HCT116 (cell line): ENCODE data around the gene TPRG1L. TPM values are rescaled to one million over a fixed set of nuclear protein-coding genes. Genes with fewer than 3 reads are reported as not detected.

Experiments used
- ATAC-seq: fragments of 200-7000 bp; cut with Tn5 transposase; 2 replicates; pipeline ENCODE4 v1.9.1; 2020; ENCODE audit warnings: mild to moderate bottlenecking, moderate library complexity
- BruUV-seq: library from RNA; stranded (reverse); fragments of 400-500 nt; replicated peaks from 2 replicates; lab custom pipeline; 2021; lab: Mats Ljungman, UMichigan
- CTCF ChIA-PET: fragments of 300-600 bp; sonication (Branson Sonifier 250); formaldehyde crosslinking; loops from one replicate; lab custom pipeline; 2021; ENCODE audit warnings: antibody characterized with exemption; lab: Charles Lee
- POLR2A ChIA-PET: fragments of 300-600, 350-600 bp; sonication (Branson Sonifier 250); formaldehyde crosslinking; loops from one replicate; lab custom pipeline; 2021; ENCODE audit warnings: antibody characterized with exemption; lab: Charles Lee
- RAD21 ChIA-PET, 2 experiments: fragments of 300-600 bp; sonication (Branson Sonifier 250); formaldehyde crosslinking; loops; one replicate each; lab custom pipeline; 2023; ENCODE audit warnings: low total read pairs in 2 of 2; ENCODE audit not compliant: uncharacterized antibody in 2 of 2, unreplicated experiment in 2 of 2, low non-redundant PET in 1 of 2; lab: Charles Lee
- DNase-seq: peaks from one replicate; pipeline ENCODE4 v3.0.0-alpha.2; 2010; ENCODE audit warnings: low read depth, low spot score
- H2AFZ ChIP-seq: fragments of 200-600 bp; shearing (Covaris generic), sonication (generic); 2 replicates; pipeline ENCODE4 v1.6.1; 2017; ENCODE audit warnings: low read depth, mixed run types, mixed read lengths, antibody characterized with exemption, low read length; ENCODE audit not compliant: poor library complexity, severe bottlenecking
- H3K27ac ChIP-seq: 2 replicates; pipeline ENCODE4 v1.5.1; 2012; ENCODE audit warnings: low read depth, low read length
- H3K27me3 ChIP-seq: fragments of 200-600 bp; sonication (generic); 2 replicates; pipeline ENCODE4 v1.6.1; 2016; ENCODE audit warnings: mixed run types, low read length, mixed read lengths; ENCODE audit not compliant: insufficient read depth
- H3K36me3 ChIP-seq, 2 experiments: fragments of 200-500 bp in 1 of 2; fragments of 200-600 bp in 1 of 2; sonication (Bioruptor generic) in 1 of 2; sonication (generic) in 1 of 2; 2 replicates each; pipeline versions ENCODE4 v1.5.1 to v1.6.1; 2014 to 2016; ENCODE audit warnings: low read length in 2 of 2, inconsistent platforms in 1 of 2, mixed read lengths in 1 of 2, mixed run types in 1 of 2; ENCODE audit not compliant: insufficient read depth in 2 of 2, control insufficient read depth in 1 of 2
- H3K4me1 ChIP-seq, 2 experiments: fragments of 200-600 bp in 1 of 2; sonication (generic) in 1 of 2; 2 replicates each; pipeline versions ENCODE4 v1.5.1 to v1.6.1; 2012 to 2017; ENCODE audit warnings: low read length in 2 of 2, inconsistent platforms in 1 of 2, mild to moderate bottlenecking in 1 of 2, mixed read lengths in 1 of 2, mixed run types in 1 of 2, moderate library complexity in 1 of 2; ENCODE audit not compliant: insufficient read depth in 2 of 2, control insufficient read depth in 1 of 2
- H3K4me2 ChIP-seq: fragments of 200-600 bp; sonication (generic); 2 replicates; pipeline ENCODE4 v1.6.1; 2017; ENCODE audit warnings: mixed run types, low read length, mixed read lengths
- H3K4me3 ChIP-seq, 2 experiments: fragments of 200-600 bp in 1 of 2; sonication (generic) in 1 of 2; replicated peaks in 1 of 2; 2 replicates each; pipeline ENCODE4 v1.5.1; 2011 to 2016; ENCODE audit warnings: low read length in 2 of 2, control low read depth in 1 of 2, low read depth in 1 of 2, mild to moderate bottlenecking in 1 of 2, mixed read lengths in 1 of 2, mixed run types in 1 of 2
- H3K79me2 ChIP-seq: fragments of 200-600 bp; sonication (generic); 2 replicates; pipeline ENCODE4 v1.6.1; 2017; ENCODE audit warnings: mild to moderate bottlenecking, mixed run types, low read length, moderate library complexity, mixed read lengths; ENCODE audit not compliant: insufficient read depth
- H3K9ac ChIP-seq: fragments of 200-600 bp; sonication (generic); 2 replicates; pipeline ENCODE4 v1.6.1; 2016; ENCODE audit warnings: low read length, mixed read lengths
- H3K9me2 ChIP-seq: fragments of 200-600 bp; sonication (generic), shearing (Covaris generic); 2 replicates; pipeline ENCODE4 v1.6.1; 2017; ENCODE audit warnings: mixed run types, mild to moderate bottlenecking, moderate library complexity; ENCODE audit not compliant: insufficient read depth
- H3K9me3 ChIP-seq, 2 experiments: fragments of 200-500 bp in 1 of 2; fragments of 200-600 bp in 1 of 2; sonication (Bioruptor generic) in 1 of 2; sonication (generic) in 1 of 2; 2 replicates each; pipeline ENCODE4 v1.6.1; 2014 to 2017; ENCODE audit warnings: low read length in 2 of 2, mixed read lengths in 2 of 2, inconsistent platforms in 1 of 2, low read depth in 1 of 2, mild to moderate bottlenecking in 1 of 2, mixed run types in 1 of 2, moderate library complexity in 1 of 2; ENCODE audit not compliant: control insufficient read depth in 1 of 2, insufficient read depth in 1 of 2
- H4K20me1 ChIP-seq: fragments of 200-600 bp; sonication (generic), shearing (Covaris generic); 2 replicates; pipeline ENCODE4 v1.6.1; 2017; ENCODE audit warnings: mixed run types, mild to moderate bottlenecking, moderate library complexity; ENCODE audit not compliant: insufficient read depth
- ATF3 ChIP-seq: IDR thresholded peaks from 2 replicates; pipeline ENCODE4 v1.6.1; 2012
- EGR1 ChIP-seq: IDR thresholded peaks from 2 replicates; pipeline ENCODE4 v1.6.1; 2012; ENCODE audit warnings: low read depth
- ELF1 ChIP-seq: IDR thresholded peaks from 2 replicates; pipeline ENCODE4 v1.6.1; 2012; ENCODE audit warnings: low read depth, borderline replicate concordance
- EZH2phosphoT487 ChIP-seq: fragments of 200-600 bp; IDR thresholded peaks from 2 replicates; pipeline ENCODE4 v1.6.1; 2018; ENCODE audit warnings: antibody characterized with exemption, borderline replicate concordance
- JUND ChIP-seq: IDR thresholded peaks from 2 replicates; pipeline ENCODE4 v1.6.1; 2012
- POLR2A ChIP-seq: IDR thresholded peaks from 2 replicates; pipeline ENCODE4 v1.7.0; 2011; ENCODE audit warnings: borderline replicate concordance; ENCODE audit not compliant: insufficient read depth, insufficient read length; ENCODE audit errors: extremely low read depth
- POLR2AphosphoS5 ChIP-seq: IDR thresholded peaks from 2 replicates; pipeline ENCODE4 v1.6.1; 2011; ENCODE audit warnings: mild to moderate bottlenecking, low read depth, low read length, moderate library complexity
- RAD21 ChIP-seq: IDR thresholded peaks from 2 replicates; pipeline ENCODE4 v1.6.1; 2012; ENCODE audit warnings: low read depth, mild to moderate bottlenecking
- SIN3A ChIP-seq: IDR thresholded peaks from 2 replicates; pipeline ENCODE4 v1.6.1; 2012; ENCODE audit warnings: low read depth
- SP1 ChIP-seq: IDR thresholded peaks from 2 replicates; pipeline ENCODE4 v1.6.1; 2012; ENCODE audit warnings: low read depth
- TCF7L2 ChIP-seq: IDR thresholded peaks from 2 replicates; pipeline ENCODE4 v1.7.0; 2011; ENCODE audit warnings: borderline replicate concordance, inconsistent platforms; ENCODE audit not compliant: insufficient read depth, insufficient read length; ENCODE audit errors: extremely low read depth
- ZBTB33 ChIP-seq: IDR thresholded peaks from 2 replicates; pipeline ENCODE4 v1.6.1; 2011; ENCODE audit warnings: mild to moderate bottlenecking, low read length, moderate library complexity; ENCODE audit not compliant: insufficient replicate concordance; ENCODE audit errors: extremely low read depth
- ZFX ChIP-seq: fragments of 450-650 bp; IDR thresholded peaks from 2 replicates; pipeline ENCODE4 v1.6.1; 2017
- intact Hi-C: fragments of 100-400 bp; cut with micrococcal nuclease; formaldehyde crosslinking; loops from 2 replicates; pipeline ENCODE4 v1.10.0; 2022
- total RNA-seq: library from RNA; stranded (reverse); gene quantifications from one replicate; pipeline ENCODE4 v1.2.1, GENCODE V29; 2021; ENCODE audit not compliant: unreplicated experiment
- TF ChIP-seq, protein P1 (sequence below): IDR thresholded peaks from 2 replicates; pipeline ENCODE4 v1.6.1; 2012
- TF ChIP-seq, protein P2 (sequence below), 3 experiments: fragments of 200-600 bp in 1 of 3; sonication (generic) in 1 of 3; IDR thresholded peaks in 2 of 3; conservative IDR thresholded peaks in 1 of 3; 2 replicates each; pipeline ENCODE4 v1.5.1; 2012 to 2017; ENCODE audit warnings: low read depth in 2 of 3, low read length in 2 of 3, antibody characterized with exemption in 1 of 3, borderline replicate concordance in 1 of 3, control low read depth in 1 of 3, mild to moderate bottlenecking in 1 of 3, mixed read lengths in 1 of 3, mixed run types in 1 of 3, moderate library complexity in 1 of 3; ENCODE audit not compliant: insufficient read depth in 1 of 3
- TF ChIP-seq, protein P3 (sequence below): IDR thresholded peaks from 2 replicates; pipeline ENCODE4 v1.6.1; 2012; ENCODE audit warnings: low read depth

Gene TPRG1L
- total RNA-seq, 1 experiment from 2014 or later: 25.6 TPM

GRCh38 chr1:3628445-3628844 is 3.6 kb downstream of the TPRG1L start (continued):
- TF ChIP-seq SIN3A (no peak), ZBTB33 (no peak), ATF3 (no peak), RAD21 (no peak)
- TF ChIP-seq, protein P1, sequence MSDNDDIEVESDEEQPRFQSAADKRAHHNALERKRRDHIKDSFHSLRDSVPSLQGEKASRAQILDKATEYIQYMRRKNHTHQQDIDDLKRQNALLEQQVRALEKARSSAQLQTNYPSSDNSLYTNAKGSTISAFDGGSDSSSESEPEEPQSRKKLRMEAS: no peak

DNA sequence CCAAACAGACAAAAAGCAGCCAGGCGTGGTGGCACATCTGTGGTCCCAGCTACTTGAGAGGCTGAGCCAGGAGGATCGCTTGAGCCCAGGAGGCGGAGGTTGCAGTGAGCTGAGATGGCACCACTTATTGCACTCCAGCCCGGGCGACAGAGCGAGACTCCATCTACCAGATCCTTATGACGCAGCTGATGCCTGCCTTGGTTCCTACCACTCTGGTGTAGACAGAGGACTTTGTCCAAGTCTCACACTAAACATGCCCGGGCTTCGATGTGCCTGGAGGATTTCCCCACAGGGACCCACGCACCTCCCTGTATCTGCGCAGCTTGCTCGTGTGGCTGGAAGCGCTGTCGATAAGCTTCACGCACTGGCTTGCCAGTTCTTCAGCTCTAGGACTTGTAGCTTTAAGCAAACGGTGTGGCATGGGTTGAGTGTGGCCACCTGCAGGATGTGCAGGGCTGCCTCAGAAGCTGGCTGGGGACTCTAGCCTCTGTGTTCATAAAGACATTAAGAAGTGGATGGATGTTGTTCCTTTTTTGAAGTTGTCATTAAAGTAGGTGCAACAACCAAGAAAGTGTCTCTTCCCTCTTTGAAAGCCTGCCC is 4.8 kb downstream of the TPRG1L start:
- RAD21 ChIA-PET: no interaction called here
- no peak overlapping the region for H3K4me3 ChIP-seq
- H3K27me3 ChIP-seq: no peaks in the 10 kb centered on the region
- no peaks in the 10 kb centered on the region for H3K9me3 ChIP-seq
- H3K27ac ChIP-seq: no peak overlapping the region
- intact Hi-C loops: no loop called here
- CTCF ChIA-PET: interaction anchor here (2.6 kb wide), 1 partner anchor 176 kb away, joined by 7 read pairs; no protein-coding TSS in a partner anchor
- ATAC-seq (no peak), DNase-seq (no peak)
- TF ChIP-seq SP1: no peak
- TF ChIP-seq TCF7L2: no peak
- no peak for TF ChIP-seq RAD21
- TF ChIP-seq, protein P2, sequence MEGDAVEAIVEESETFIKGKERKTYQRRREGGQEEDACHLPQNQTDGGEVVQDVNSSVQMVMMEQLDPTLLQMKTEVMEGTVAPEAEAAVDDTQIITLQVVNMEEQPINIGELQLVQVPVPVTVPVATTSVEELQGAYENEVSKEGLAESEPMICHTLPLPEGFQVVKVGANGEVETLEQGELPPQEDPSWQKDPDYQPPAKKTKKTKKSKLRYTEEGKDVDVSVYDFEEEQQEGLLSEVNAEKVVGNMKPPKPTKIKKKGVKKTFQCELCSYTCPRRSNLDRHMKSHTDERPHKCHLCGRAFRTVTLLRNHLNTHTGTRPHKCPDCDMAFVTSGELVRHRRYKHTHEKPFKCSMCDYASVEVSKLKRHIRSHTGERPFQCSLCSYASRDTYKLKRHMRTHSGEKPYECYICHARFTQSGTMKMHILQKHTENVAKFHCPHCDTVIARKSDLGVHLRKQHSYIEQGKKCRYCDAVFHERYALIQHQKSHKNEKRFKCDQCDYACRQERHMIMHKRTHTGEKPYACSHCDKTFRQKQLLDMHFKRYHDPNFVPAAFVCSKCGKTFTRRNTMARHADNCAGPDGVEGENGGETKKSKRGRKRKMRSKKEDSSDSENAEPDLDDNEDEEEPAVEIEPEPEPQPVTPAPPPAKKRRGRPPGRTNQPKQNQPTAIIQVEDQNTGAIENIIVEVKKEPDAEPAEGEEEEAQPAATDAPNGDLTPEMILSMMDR (IDR thresholded peaks at IDR 0.05 in 2 of 3, conservative IDR thresholded peaks at IDR 0.05 in 1 of 3; ENCODE audit: borderline replicate concordance in 1 of 3, insufficient read depth in 1 of 3, low read depth in 2 of 3, low read length in 2 of 3): no peak
- TF ChIP-seq SIN3A: no peak
- no peak for TF ChIP-seq POLR2AphosphoS5
- no peak for TF ChIP-seq EGR1
- TF ChIP-seq POLR2A: no peak
- TF ChIP-seq ATF3: no peak
- TF ChIP-seq JUND: no peak
- no peak for TF ChIP-seq ELF1
- TF ChIP-seq ZFX: no peak
- TF ChIP-seq, protein P3, sequence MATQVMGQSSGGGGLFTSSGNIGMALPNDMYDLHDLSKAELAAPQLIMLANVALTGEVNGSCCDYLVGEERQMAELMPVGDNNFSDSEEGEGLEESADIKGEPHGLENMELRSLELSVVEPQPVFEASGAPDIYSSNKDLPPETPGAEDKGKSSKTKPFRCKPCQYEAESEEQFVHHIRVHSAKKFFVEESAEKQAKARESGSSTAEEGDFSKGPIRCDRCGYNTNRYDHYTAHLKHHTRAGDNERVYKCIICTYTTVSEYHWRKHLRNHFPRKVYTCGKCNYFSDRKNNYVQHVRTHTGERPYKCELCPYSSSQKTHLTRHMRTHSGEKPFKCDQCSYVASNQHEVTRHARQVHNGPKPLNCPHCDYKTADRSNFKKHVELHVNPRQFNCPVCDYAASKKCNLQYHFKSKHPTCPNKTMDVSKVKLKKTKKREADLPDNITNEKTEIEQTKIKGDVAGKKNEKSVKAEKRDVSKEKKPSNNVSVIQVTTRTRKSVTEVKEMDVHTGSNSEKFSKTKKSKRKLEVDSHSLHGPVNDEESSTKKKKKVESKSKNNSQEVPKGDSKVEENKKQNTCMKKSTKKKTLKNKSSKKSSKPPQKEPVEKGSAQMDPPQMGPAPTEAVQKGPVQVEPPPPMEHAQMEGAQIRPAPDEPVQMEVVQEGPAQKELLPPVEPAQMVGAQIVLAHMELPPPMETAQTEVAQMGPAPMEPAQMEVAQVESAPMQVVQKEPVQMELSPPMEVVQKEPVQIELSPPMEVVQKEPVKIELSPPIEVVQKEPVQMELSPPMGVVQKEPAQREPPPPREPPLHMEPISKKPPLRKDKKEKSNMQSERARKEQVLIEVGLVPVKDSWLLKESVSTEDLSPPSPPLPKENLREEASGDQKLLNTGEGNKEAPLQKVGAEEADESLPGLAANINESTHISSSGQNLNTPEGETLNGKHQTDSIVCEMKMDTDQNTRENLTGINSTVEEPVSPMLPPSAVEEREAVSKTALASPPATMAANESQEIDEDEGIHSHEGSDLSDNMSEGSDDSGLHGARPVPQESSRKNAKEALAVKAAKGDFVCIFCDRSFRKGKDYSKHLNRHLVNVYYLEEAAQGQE: no peak
- TF ChIP-seq EZH2phosphoT487: no peak
- peaks cover 0 to 12% of the 10 kb centered on the region in 2 experiments; a peak in 2 of 4 replicates for H3K4me1 ChIP-seq
- H2AFZ ChIP-seq: no peak overlapping the region
- TSS peak; percentile 65 for BruUV-seq
- H3K9ac ChIP-seq: no peak overlapping the region
- H4K20me1 ChIP-seq: no peaks in the 10 kb centered on the region
- no peaks in the 10 kb centered on the region for H3K79me2 ChIP-seq
- H3K4me2 ChIP-seq: no peak overlapping the region
- H3K36me3 ChIP-seq: peaks cover 6 to 7% of the 10 kb centered on the region in 2 experiments; a peak in 3 of 4 replicates
- no peaks in the 10 kb centered on the region for H3K9me2 ChIP-seq
- POLR2A ChIA-PET: no interaction called here
